GM23248 (cell line): ENCODE data around the gene ZNF408.

Experiments
- EZH2 ChIP-seq: fragments of 200-600 bp; sonication (generic); IDR thresholded peaks from 2 replicates; pipeline ENCODE4 v1.6.1; 2018; ENCODE audit warnings: antibody characterized with exemption, mild to moderate bottlenecking; ENCODE audit not compliant: insufficient read depth, poor library complexity, severe bottlenecking
- EZH2phosphoT487 ChIP-seq: fragments of 200-600 bp; sonication (generic); IDR thresholded peaks from 2 replicates; pipeline ENCODE4 v1.6.1; 2018; ENCODE audit warnings: antibody characterized with exemption, moderate library complexity, mild to moderate bottlenecking, low read depth; ENCODE audit not compliant: insufficient read depth

GRCh38 chr11:46682773-46683752 lies 17.8 kb upstream of the ZNF408 start:
- no peak for TF ChIP-seq EZH2phosphoT487
- no peak for TF ChIP-seq EZH2
